ENCODE measurements around the gene YBEY. TPM values are rescaled to one million over a fixed set of nuclear protein-coding genes. Genes with fewer than 3 reads are reported as not detected.

The YBEY gene
- total RNA-seq, 4 donors from 2014 or later = 4.8 to 33.5 (median 9.1) TPM; not detected in 1

GRCh38 chr21:46328151-46328550, 42.0 kb downstream of the YBEY start:
- Histone ChIP-seq H3K36me3 (peaks cover 0 to 14% (median 4%) of the 10 kb centered on the region in 4 donors), H3K4me1 (peaks cover 3 to 12% (median 10%) of the 10 kb centered on the region in 4 donors), H3K27ac (no peak overlapping the region), H3K9me3 (no peaks in the 10 kb centered on the region), H3K4me3 (no peak overlapping the region), H3K27me3 (no peaks in the 10 kb centered on the region)
- no peak for DNase-seq
- WGBS, 2 donors (ENCODE audit: low coverage in 1 of 2) = 80% methylated on average over 5 of the region's 5 CpGs
- in situ Hi-C loops (cut with MboI; ENCODE audit: low pct_ligation_motif_present in 1 of 4, low pct_unique_long_range_greater_than_20kb in 1 of 4, low sequenced_read_pairs in 3 of 4) = no loop called here
- TF ChIP-seq EP300 (IDR thresholded peaks at IDR 0.05; ENCODE audit: low read depth) (no peak), POLR2A (IDR thresholded peaks at IDR 0.05) (no peak), CTCF (IDR thresholded peaks at IDR 0.05) (no peak), POLR2AphosphoS5 (IDR thresholded peaks at IDR 0.05) (no peak)
- intact Hi-C loops (cut with DNase I; ENCODE audit: low total_unique reads) = no loop called here

- DNase-seq = no peak
- H3K9me3 ChIP-seq = no peaks in the 10 kb centered on the region
- no peak overlapping the region for H3K27ac ChIP-seq
- intact Hi-C loops (cut with DNase I; ENCODE audit: low total_unique reads) = no loop called here
- peaks cover 0 to 15% (median 5%) of the 10 kb centered on the region in 4 donors for H3K36me3 ChIP-seq
- no peak overlapping the region for H3K4me3 ChIP-seq
- WGBS, 2 donors (ENCODE audit: low coverage in 1 of 2) = 93 to 97% methylated on average over 2 of the region's 2 CpGs
- peaks cover 3 to 10% (median 9%) of the 10 kb centered on the region in 4 donors for H3K4me1 ChIP-seq
- no peaks in the 10 kb centered on the region for H3K27me3 ChIP-seq
- in situ Hi-C loops (cut with MboI; ENCODE audit: low pct_ligation_motif_present in 1 of 4, low pct_unique_long_range_greater_than_20kb in 1 of 4, low sequenced_read_pairs in 3 of 4) = no loop called here
- TF ChIP-seq CTCF (IDR thresholded peaks at IDR 0.05) (no peak), POLR2A (IDR thresholded peaks at IDR 0.05) (no peak), EP300 (IDR thresholded peaks at IDR 0.05; ENCODE audit: low read depth) (no peak), POLR2AphosphoS5 (IDR thresholded peaks at IDR 0.05) (no peak)
Measured at GRCh38 chr21:46329796-46330195, 43.7 kb downstream of the YBEY start.

GRCh38 chr21:46334351-46335140, 48.4 kb downstream of the YBEY start:
- H3K4me3 ChIP-seq = no peak overlapping the region
- in situ Hi-C loops (cut with MboI; ENCODE audit: low pct_ligation_motif_present in 1 of 4, low pct_unique_long_range_greater_than_20kb in 1 of 4, low sequenced_read_pairs in 3 of 4) (no loop called here), intact Hi-C loops (cut with DNase I; ENCODE audit: low total_unique reads) (no loop called here)
- H3K36me3 ChIP-seq = peaks cover 0 to 27% (median 12%) of the 10 kb centered on the region in 4 donors
- H3K9me3 ChIP-seq = no peaks in the 10 kb centered on the region
- WGBS, 2 donors (ENCODE audit: low coverage in 1 of 2) = 81 to 100% methylated on average over 3 to 12 of the region's 12 CpGs
- TF ChIP-seq POLR2A (IDR thresholded peaks at IDR 0.05) (no peak), POLR2AphosphoS5 (IDR thresholded peaks at IDR 0.05) (no peak), CTCF (IDR thresholded peaks at IDR 0.05) (no peak), EP300 (IDR thresholded peaks at IDR 0.05; ENCODE audit: low read depth) (no peak)
- H3K27me3 ChIP-seq = no peaks in the 10 kb centered on the region
- H3K27ac ChIP-seq = no peak overlapping the region
- no peaks in the 10 kb centered on the region for H3K4me1 ChIP-seq
- no peak for DNase-seq

- Histone ChIP-seq H3K4me3 (no peak overlapping the region), H3K27ac (no peak overlapping the region), H3K36me3 (peaks cover 0 to 21% (median 10%) of the 10 kb centered on the region in 4 donors), H3K4me1 (no peaks in the 10 kb centered on the region), H3K9me3 (no peaks in the 10 kb centered on the region), H3K27me3 (no peaks in the 10 kb centered on the region)
- TF ChIP-seq POLR2AphosphoS5 (IDR thresholded peaks at IDR 0.05) (no peak), EP300 (IDR thresholded peaks at IDR 0.05; ENCODE audit: low read depth) (no peak), POLR2A (IDR thresholded peaks at IDR 0.05) (no peak), CTCF (IDR thresholded peaks at IDR 0.05) (no peak)
- DNase-seq = no peak
- in situ Hi-C loops (cut with MboI; ENCODE audit: low pct_ligation_motif_present in 1 of 4, low pct_unique_long_range_greater_than_20kb in 1 of 4, low sequenced_read_pairs in 3 of 4) = no loop called here
- 83 to 98% methylated on average over 1 to 3 of the region's 3 CpGs for WGBS, 2 donors (ENCODE audit: low coverage in 1 of 2)
- intact Hi-C loops (cut with DNase I; ENCODE audit: low total_unique reads) = no loop called here
Measured at GRCh38 chr21:46336603-46337002, 50.5 kb downstream of the YBEY start.

All from transverse colon (tissue), 4 donors.